22Rv1 (cell line): ENCODE results near the gene RBM33.

ENCODE experiments used
- H3K27ac ChIP-seq: fragments of 450-650 bp; 2 replicates; pipeline ENCODE4 v1.5.1; 2017
- CTCF ChIP-seq: fragments of 450-650 bp; IDR thresholded peaks from 2 replicates; pipeline ENCODE4 v1.5.1; 2017; ENCODE audit warnings: mild to moderate bottlenecking
- ZFX ChIP-seq: fragments of 450-650 bp; IDR thresholded peaks from 2 replicates; pipeline ENCODE4 v1.6.1; 2017; ENCODE audit warnings: antibody characterized with exemption, borderline replicate concordance

RBM33 gene

DNA sequence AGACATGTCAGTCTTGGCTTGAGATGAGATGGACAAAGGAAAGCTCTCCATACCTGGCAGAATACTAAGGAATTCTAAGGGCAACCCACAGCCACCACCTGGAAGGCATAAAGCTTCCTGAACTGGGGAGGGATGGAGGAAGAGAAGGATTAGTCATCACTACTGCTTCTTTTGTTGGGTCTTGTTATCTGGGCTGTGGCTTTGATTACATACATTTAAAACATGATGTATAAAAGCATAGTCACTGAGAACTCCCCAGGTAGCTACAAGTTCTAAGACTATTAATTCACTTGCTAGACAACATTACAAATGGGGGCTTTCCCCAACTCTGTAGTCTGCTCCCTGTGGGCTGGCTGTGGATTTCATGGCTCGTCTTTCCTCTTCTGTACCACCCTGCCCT is 58.2 kb downstream of the RBM33 start:
- TF ChIP-seq ZFX (no peak), CTCF (no peak)
- H3K27ac ChIP-seq, result no peak overlapping the region

DNA sequence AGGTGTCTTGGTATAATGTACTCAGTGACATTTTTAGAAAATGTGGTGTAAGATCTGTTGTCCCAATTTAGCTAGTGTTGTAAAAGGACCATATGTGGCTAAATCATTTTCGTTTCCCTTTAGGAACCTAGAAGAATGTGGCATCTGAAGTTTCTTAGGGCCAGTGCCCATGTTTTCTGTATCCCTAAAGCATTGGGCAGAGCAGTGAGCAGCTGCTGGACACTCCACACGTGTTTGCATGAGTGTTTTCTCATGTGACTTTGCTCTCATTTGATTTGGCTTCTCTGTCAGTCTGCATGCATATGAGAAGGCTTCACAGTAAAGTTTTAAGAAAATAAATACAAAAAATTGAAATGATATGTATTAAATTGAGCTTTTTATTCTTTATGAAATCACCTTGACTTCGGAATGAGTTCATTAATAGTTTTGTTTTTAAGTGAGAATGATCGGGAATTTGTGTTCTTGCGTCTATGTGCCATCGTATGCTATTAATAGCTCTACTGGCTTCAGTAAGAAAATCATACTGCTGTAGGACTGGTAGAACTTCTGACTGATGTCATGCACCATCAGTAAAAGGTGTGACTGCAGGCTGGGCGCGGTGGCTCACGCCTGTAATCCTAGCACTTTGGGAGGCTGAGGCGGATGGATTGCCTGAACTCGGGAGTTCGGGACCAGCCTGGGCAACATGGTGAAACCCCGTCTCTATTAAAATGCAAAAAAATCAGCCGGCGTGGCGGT is 61.3 kb downstream of the RBM33 start:
- no peak overlapping the region for H3K27ac ChIP-seq
- TF ChIP-seq CTCF (no peak), ZFX (no peak)

GRCh38 chr7:155706376-155706775 is 61.9 kb downstream of the RBM33 start:
- no peak overlapping the region for H3K27ac ChIP-seq
- no peak for TF ChIP-seq ZFX
- no peak for TF ChIP-seq CTCF

- TF ChIP-seq ZFX, result no peak
- no peak for TF ChIP-seq CTCF
- H3K27ac ChIP-seq, result no peak overlapping the region
These were observed 65.0 kb downstream of the RBM33 start for GRCh38 chr7:155709453-155709852.

- no peak overlapping the region for H3K27ac ChIP-seq
These were observed 65.6 kb downstream of the RBM33 start for GRCh38 chr7:155710031-155710430.

DNA sequence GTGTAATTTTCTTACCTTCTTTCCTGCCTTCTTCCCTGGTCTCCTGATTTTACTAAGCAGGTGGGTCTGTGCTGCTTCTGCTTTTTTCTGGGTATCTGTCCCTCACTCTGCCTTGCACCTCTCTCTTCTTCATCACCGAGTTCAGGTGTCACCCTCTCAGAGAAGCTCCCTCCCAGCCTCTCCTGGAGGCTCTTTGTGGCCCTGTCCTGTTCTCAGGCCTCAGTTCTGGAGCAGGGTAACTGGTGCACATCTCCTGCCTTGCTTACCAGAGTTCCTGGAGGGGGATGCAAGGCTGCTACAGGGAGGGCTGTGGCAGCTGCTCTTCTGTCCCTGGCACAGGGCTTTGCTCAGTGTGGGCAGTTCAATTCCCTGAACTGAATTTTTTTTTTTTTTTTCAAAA is 66.1 kb downstream of the RBM33 start:
- no peak overlapping the region for H3K27ac ChIP-seq
- TF ChIP-seq CTCF (no peak), ZFX (no peak)

More at GRCh38 chr7:155710031-155710430, 65.6 kb downstream of the RBM33 start:
- TF ChIP-seq CTCF (no peak), ZFX (no peak)

- TF ChIP-seq CTCF (no peak), ZFX (no peak)
These were observed 66.6 kb downstream of the RBM33 start for GRCh38 chr7:155711081-155711480.

More at GRCh38 chr7:155711081-155711480, 66.6 kb downstream of the RBM33 start:
- no peak overlapping the region for H3K27ac ChIP-seq
